Gastroesophageal sphincter (tissue), 4 donors: ENCODE results near the gene ZBED2. TPM values are rescaled to one million over a fixed set of nuclear protein-coding genes. Genes with fewer than 3 reads are reported as not detected.

Source experiments
- ATAC-seq: fragments of 150-250 bp; one replicate; pipeline ENCODE4 v1.9.1; 2016; ENCODE audit warnings: mild to moderate bottlenecking, moderate library complexity
- H3K27ac ChIP-seq, 4 donors: fragments of 200-600 bp; sonication (generic) in 3 of 4; 1 replicate in 3 of 4; 2 replicates in 1 of 4; pipeline ENCODE4 v1.5.1; 2016 to 2019
- H3K27me3 ChIP-seq: fragments of 200-600 bp; sonication (generic); one replicate; pipeline ENCODE4 v1.5.1; 2019
- H3K36me3 ChIP-seq, 2 donors: fragments of 200-600 bp; sonication (generic); one replicate each; pipeline ENCODE4 v1.5.1; 2019; ENCODE audit warnings: control low read depth in 1 of 2
- H3K4me1 ChIP-seq, 3 donors: fragments of 200-600 bp; sonication (generic); 1 replicate in 2 of 3; 2 replicates in 1 of 3; pipeline ENCODE4 v1.5.1; 2016 to 2019; ENCODE audit warnings: control low read depth in 2 of 3
- H3K4me3 ChIP-seq, 2 donors: fragments of 200-600 bp; sonication (generic); one replicate each; pipeline ENCODE4 v1.5.1; 2019; ENCODE audit warnings: mild to moderate bottlenecking in 1 of 2, moderate library complexity in 1 of 2
- H3K9me3 ChIP-seq, 3 donors: fragments of 200-600 bp; sonication (generic); one replicate each; pipeline ENCODE4 v1.5.1; 2017 to 2019; ENCODE audit warnings: control low read depth in 2 of 3
- CTCF ChIP-seq, 4 experiments: fragments of 200-600 bp in 2 of 4; fragments of 450-650 bp in 2 of 4; sonication (generic) in 1 of 4; IDR thresholded peaks; one replicate each; pipeline ENCODE4 v1.5.1; 2017 to 2019; ENCODE audit warnings: antibody characterized with exemption in 4 of 4, mild to moderate bottlenecking in 2 of 4, moderate library complexity in 2 of 4
- EP300 ChIP-seq: sonication (generic); formaldehyde crosslinking; IDR thresholded peaks from one replicate; pipeline ENCODE4 v1.6.1; 2017; ENCODE audit warnings: antibody characterized with exemption, mild to moderate bottlenecking
- POLR2A ChIP-seq, 2 donors: fragments of 450-650 bp; IDR thresholded peaks; one replicate each; pipeline ENCODE4 v1.6.1; 2017; ENCODE audit warnings: antibody characterized with exemption in 2 of 2, mild to moderate bottlenecking in 2 of 2, moderate library complexity in 1 of 2
- POLR2AphosphoS5 ChIP-seq: sonication (generic); formaldehyde crosslinking; IDR thresholded peaks from one replicate; pipeline ENCODE4 v1.6.1; 2017; ENCODE audit warnings: antibody characterized with exemption
- WGBS, 2 donors: methylation state at CpG; one replicate each; pipeline ENCODE4 v1.1.5; 2018; ENCODE audit warnings: low coverage in 1 of 2; 5-methylcytosine and 5-hydroxymethylcytosine counted together
- total RNA-seq, 4 donors: library from RNA; depleted of rRNA; stranded (reverse); fragments of >200 nt; gene quantifications; one replicate each; pipeline ENCODE4 v1.1.0, GENCODE V29; 2016

The ZBED2 gene
- total RNA-seq, 4 donors from 2014 or later: 0.20 TPM; not detected in 3

GRCh38 chr3:111610612-111611054, 15.5 kb upstream of the ZBED2 start:
- ATAC-seq: no peak
- Histone ChIP-seq H3K9me3 (no peaks in the 10 kb centered on the region), H3K4me1 (no peaks in the 10 kb centered on the region), H3K27ac (no peak overlapping the region), H3K36me3 (no peaks in the 10 kb centered on the region), H3K4me3 (no peak overlapping the region), H3K27me3 (no peaks in the 10 kb centered on the region)
- WGBS, 2 donors: 72 to 75% methylated on average over 5 to 8 of the region's 8 CpGs
- TF ChIP-seq POLR2AphosphoS5: no peak
- TF ChIP-seq EP300: no peak

- H3K4me3 ChIP-seq: no peak overlapping the region
- TF ChIP-seq EP300 (no peak), POLR2A (IDR thresholded peaks at IDR 0.05) (no peak), CTCF (IDR thresholded peaks at IDR 0.05) (no peak), POLR2AphosphoS5 (no peak)
- no peak overlapping the region for H3K27ac ChIP-seq
- H3K27me3 ChIP-seq: no peaks in the 10 kb centered on the region
- H3K36me3 ChIP-seq: no peaks in the 10 kb centered on the region
- no peak for ATAC-seq
- WGBS, 2 donors: 61 to 66% methylated on average over 4 to 5 of the region's 5 CpGs
- no peaks in the 10 kb centered on the region for H3K9me3 ChIP-seq
- no peaks in the 10 kb centered on the region for H3K4me1 ChIP-seq
Measured at GRCh38 chr3:111610189-111610588, 15.0 kb upstream of the ZBED2 start.

GRCh38 chr3:111609700-111610099, 14.6 kb upstream of the ZBED2 start:
- H3K4me1 ChIP-seq: no peaks in the 10 kb centered on the region
- WGBS, 2 donors: 78 to 83% methylated on average over 2 of the region's 2 CpGs
- H3K27me3 ChIP-seq: no peaks in the 10 kb centered on the region
- H3K36me3 ChIP-seq: no peaks in the 10 kb centered on the region
- H3K4me3 ChIP-seq: no peak overlapping the region
- no peak for ATAC-seq
- H3K27ac ChIP-seq: no peak overlapping the region
- TF ChIP-seq EP300: no peak
- TF ChIP-seq POLR2A (IDR thresholded peaks at IDR 0.05): no peak
- TF ChIP-seq POLR2AphosphoS5: no peak
- TF ChIP-seq CTCF (IDR thresholded peaks at IDR 0.05): no peak
- no peaks in the 10 kb centered on the region for H3K9me3 ChIP-seq

- H3K27me3 ChIP-seq: no peaks in the 10 kb centered on the region
- no peak for ATAC-seq
- no peak overlapping the region for H3K27ac ChIP-seq
- H3K4me1 ChIP-seq: no peaks in the 10 kb centered on the region
- TF ChIP-seq POLR2A (IDR thresholded peaks at IDR 0.05): no peak
- no peak for TF ChIP-seq EP300
- no peak for TF ChIP-seq CTCF (IDR thresholded peaks at IDR 0.05)
- no peak for TF ChIP-seq POLR2AphosphoS5
- H3K4me3 ChIP-seq: no peak overlapping the region
- 49 to 92% methylated on average over 2 of the region's 2 CpGs for WGBS, 2 donors
- no peaks in the 10 kb centered on the region for H3K9me3 ChIP-seq
- no peaks in the 10 kb centered on the region for H3K36me3 ChIP-seq
Measured at GRCh38 chr3:111608383-111608782, 13.2 kb upstream of the ZBED2 start.

- no peaks in the 10 kb centered on the region for H3K27me3 ChIP-seq
- H3K27ac ChIP-seq: no peak overlapping the region
- ATAC-seq: no peak
- no peaks in the 10 kb centered on the region for H3K36me3 ChIP-seq
- TF ChIP-seq CTCF (IDR thresholded peaks at IDR 0.05): no peak
- no peak for TF ChIP-seq EP300
- TF ChIP-seq POLR2AphosphoS5: no peak
- TF ChIP-seq POLR2A (IDR thresholded peaks at IDR 0.05): no peak
- no peak overlapping the region for H3K4me3 ChIP-seq
- H3K9me3 ChIP-seq: no peaks in the 10 kb centered on the region
- no peaks in the 10 kb centered on the region for H3K4me1 ChIP-seq
- 68 to 71% methylated on average over 3 of the region's 3 CpGs for WGBS, 2 donors
Measured at GRCh38 chr3:111607240-111607920, 12.2 kb upstream of the ZBED2 start.
